HG02970 (cell line): Measurements from ENCODE around the gene PDGFRA.
"Not testable (repeated sequence)": the region's sequence is repeated elsewhere in the genome, so short reads cannot be mapped to it uniquely, and the experiment has no call there.

ENCODE experiments used
- ATAC-seq: cut with Tn5 transposase; IDR thresholded peaks from one replicate; pipeline ENCODE4 v1.9.1; 2021; ENCODE audit warnings: mild to moderate bottlenecking, moderate library complexity, moderate number of reproducible peaks; ENCODE audit not compliant: unreplicated experiment, low FRiP score

PDGFRA gene

GRCh38 chr4:54227256-54228055, 1.6 kb upstream of the PDGFRA start:
- no peak for ATAC-seq

DNA sequence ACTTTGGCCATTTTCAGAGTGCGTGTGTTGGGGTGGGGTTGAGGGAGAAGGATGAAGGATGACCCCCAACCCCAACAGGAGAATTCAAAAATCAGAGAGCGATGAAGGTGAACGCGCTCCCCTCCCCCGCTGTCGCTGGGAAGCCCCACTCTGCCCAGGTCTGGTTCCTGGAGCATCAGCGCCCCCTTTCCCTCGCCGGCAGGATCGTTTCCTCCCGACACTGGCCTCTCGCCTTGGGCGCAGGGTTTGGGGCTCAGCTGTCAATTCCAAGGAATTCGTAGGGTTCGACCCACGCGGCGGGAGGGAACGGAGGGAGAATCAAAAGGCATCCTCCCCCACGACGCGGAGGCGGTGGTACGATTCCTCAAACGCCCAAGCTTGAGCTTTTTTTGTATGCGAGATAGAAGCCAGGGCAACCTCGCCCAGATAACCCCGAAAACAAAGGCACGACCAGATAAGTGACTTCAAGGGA, 1.0 kb upstream of the PDGFRA start:
- no peak for ATAC-seq

GRCh38 chr4:54228546-54228945, 547 bp upstream of the PDGFRA start:
- ATAC-seq = no peak

- no peak for ATAC-seq
Observed at GRCh38 chr4:54229631-54230483, 764 bp downstream of the PDGFRA start.

DNA sequence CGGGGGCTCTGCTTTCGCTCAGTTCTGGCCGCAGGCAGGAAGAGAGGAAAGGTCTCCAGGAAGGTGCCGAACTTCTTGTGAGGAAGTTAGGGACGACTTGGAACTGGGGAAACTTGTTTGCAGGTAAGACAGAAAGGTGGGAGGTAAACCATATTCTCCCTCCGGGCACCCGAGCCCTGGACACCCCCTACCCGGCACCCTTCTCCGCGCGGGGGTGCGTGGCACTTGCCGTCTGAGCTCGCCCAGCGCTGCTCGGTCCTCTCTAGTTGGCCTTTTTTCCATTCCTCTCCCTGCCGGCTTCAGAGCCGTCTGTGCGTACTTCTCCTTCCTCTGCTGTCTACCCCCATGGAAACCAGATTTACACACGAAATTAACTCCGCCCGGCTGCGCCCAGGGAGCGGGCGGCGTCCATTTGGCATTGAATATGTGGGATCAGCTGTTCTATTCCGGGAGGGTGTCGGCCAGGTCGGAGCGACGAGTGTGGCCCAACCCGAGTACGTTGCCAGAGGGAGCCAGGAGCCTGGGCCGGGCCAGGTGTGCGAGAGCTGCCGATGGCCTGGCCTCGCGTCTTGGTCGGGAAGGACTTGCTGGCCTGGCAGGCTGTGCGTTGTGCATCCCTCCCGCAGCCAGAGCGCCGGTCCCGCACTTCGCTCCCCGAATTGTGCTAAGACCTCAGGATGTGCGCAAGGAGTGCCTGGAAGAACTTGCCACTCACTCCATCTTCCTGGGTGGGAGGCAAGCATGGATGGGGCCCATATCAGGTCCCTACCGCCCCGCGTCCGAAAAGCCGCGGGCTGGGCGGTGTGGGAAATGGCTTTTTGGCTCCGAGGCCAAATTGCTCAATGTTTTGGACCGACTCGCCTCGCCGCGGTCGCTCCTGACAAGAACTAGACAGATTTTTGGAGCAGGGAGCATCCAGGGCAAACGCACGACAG, 1.7 kb downstream of the PDGFRA start:
- ATAC-seq = no peak

DNA sequence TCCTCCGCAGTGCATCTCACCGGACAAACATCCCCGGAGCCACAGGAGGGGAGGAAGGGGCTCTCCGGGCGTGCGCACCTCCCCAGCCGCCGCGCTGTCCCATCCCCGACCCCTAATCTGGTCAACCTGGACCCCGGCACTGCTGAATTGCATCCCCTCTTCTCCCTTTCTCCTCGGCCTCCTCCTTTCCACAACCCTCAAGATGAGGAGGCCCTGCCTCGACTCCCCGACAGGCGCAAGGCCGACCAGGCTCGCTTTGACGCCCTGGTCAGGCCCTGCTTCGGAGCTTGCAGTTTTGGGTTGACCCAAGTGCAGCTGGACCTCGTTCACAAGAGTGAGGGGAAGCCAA, 2.3 kb downstream of the PDGFRA start:
- ATAC-seq = no peak

GRCh38 chr4:54231768-54232688, 2.9 kb downstream of the PDGFRA start:
- no peak for ATAC-seq

GRCh38 chr4:54233277-54233696, 4.2 kb downstream of the PDGFRA start:
- no peak for ATAC-seq

- ATAC-seq = no peak
Observed at GRCh38 chr4:54233697-54234496, 4.8 kb downstream of the PDGFRA start.

DNA sequence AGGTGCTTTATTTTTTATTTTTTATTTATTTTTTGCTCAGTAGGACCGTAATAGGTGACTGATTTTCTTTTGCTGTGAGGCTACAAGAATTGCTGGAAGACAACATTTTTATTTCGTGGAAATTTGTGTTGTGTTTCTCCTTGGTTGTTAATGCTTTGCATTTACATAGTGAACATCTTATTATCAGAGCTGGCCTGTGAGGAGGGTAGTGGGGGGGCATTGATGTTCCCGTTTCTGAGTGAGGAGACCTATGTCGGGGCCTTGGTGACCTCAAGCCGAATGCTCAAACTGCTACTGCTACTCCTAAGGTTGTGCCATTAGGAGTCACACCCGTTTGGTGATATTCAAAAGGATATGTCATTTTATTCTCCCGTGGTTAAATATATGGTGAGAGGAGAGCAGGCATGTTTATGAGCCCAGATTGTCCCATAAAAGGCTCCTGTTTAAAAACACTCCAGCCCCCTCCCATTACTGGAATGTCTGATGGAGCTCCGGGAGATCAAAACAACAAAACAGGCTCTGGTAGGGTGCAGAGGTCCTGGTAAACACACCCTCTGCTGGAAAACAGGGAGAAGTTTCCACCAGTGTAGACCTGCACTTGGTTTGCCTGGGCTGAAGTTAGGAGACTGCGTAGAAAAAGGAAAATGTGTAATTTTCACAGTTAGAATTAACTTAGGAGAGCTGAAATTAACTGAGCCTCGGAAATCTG, 5.6 kb downstream of the PDGFRA start:
- no peak for ATAC-seq

DNA sequence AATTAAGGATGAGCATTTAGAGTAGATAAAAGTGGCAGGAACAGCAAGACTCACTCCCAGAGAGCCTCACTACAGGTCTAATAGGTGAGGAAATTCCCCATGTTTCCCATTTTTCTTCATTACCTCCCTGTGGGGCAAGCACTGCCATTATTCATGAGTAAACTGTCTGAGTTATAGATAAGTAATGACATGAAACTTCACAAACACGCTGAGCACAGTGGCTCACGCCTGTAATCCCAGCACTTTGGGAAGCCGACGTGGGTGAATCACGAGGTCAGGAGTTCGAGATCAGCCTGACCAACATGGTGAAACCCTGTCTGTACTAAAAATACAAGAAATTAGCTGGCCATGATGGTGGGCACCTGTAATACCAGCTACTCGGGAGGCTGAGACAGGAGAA, 7.2 kb downstream of the PDGFRA start:
- ATAC-seq = not testable (repeated sequence)

DNA sequence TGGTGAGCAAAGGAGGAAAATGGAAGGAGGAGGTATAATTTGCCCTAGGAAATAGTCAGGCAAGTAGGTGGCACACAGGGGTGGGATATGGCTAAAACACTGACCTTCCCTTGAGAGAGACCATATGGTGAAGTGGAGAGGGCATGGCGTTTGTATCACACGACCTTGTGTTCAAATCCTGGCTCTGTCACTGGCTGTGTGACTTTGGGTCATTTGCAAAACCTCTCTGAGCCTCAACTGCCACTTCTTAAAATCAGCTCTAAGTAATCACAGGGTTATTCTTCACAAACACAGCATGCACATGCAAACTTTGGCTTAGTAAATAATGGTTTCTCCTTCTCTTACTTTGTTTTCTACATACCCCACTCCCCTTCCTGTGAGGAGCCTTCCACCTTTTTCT, 8.7 kb downstream of the PDGFRA start:
- no peak for ATAC-seq

DNA sequence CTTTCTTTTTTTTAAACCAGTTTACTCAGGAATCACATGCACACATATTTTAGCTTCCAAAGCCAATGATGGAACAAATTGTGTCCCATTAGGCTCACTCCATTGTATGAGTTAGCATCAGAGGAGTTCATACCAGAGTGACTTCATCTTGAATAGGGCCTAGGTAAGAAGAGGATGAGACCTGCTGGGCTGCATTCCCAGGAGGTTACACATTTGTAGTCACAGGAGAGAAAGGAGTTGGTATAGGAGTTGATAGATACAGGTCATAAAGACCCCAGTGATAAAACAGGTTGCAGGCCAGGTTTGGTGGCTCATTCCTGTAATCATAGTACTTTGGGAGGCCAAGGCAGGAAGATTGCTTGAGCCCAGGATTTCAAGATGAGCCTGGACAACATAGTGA, 9.3 kb downstream of the PDGFRA start:
- ATAC-seq = no peak

DNA sequence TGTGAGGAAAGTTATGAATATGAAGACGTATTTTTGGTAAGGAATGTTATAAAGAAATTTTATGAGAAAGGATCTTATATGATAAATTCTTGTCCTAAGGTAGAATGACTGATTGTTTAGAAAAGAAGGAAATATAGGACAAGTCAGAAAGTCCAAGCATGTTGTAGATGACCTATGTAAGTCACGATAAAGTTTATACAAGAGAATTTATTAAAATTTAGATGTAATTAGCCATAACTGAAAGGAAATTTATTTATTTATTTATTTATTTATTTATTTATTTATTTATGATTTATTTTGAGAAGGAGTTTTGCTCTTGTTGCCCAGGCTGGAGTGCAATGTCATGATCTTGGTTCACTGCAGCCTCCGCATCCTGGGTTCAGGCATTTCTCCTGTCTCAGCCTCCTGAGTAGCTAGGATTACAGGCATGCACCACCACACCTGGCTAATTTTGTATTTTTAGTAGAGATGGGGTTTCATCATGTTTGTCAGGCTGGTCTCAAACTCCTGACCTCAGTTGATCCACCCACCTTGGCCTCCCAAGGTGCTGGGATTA, 12.3 kb downstream of the PDGFRA start:
- ATAC-seq = not testable (repeated sequence)

GRCh38 chr4:54243541-54243940, 14.4 kb downstream of the PDGFRA start:
- ATAC-seq = not testable (repeated sequence)

- ATAC-seq = not testable (repeated sequence)
Observed at GRCh38 chr4:54252312-54252711, 23.2 kb downstream of the PDGFRA start.

GRCh38 chr4:54254116-54254914, 25.2 kb downstream of the PDGFRA start:
- ATAC-seq = no peak
